IMR-90 (cell line): ENCODE data around the gene STUM. TPM values are rescaled to one million over a fixed set of nuclear protein-coding genes. Genes with fewer than 3 reads are reported as not detected.
A peak's percentile ranks its signal among the peaks of the same experiment; 100 is the strongest.

ENCODE experiments used
- ATAC-seq: fragments of 200-7000 bp; cut with Tn5 transposase; 2 replicates; pipeline ENCODE4 v1.9.1; 2020; ENCODE audit warnings: low read depth, mild to moderate bottlenecking, moderate library complexity
- BruUV-seq: library from RNA; stranded (reverse); fragments of 400-500 nt; replicated peaks from 2 replicates; lab custom pipeline; 2021; lab: Mats Ljungman, UMichigan
- CTCF ChIA-PET: fragments of 300-600 bp; formaldehyde crosslinking; extraction: SDS; loops from one replicate; lab custom pipeline; 2021; ENCODE audit warnings: antibody characterized with exemption; lab: Yijun Ruan, JAX
- POLR2A ChIA-PET: fragments of 300-600 bp; sonication (Branson Sonifier 250); formaldehyde crosslinking; loops from one replicate; lab custom pipeline; 2022; ENCODE audit warnings: antibody characterized with exemption; ENCODE audit not compliant: unreplicated experiment; lab: Charles Lee
- DNase-seq: peaks from one replicate; pipeline ENCODE4 v3.0.0; 2013
- H2AFZ ChIP-seq: replicated peaks from 2 replicates; pipeline ENCODE3; 2013; ENCODE audit warnings: low read length, mild to moderate bottlenecking; ENCODE audit not compliant: poor library complexity
- H2AK5ac ChIP-seq: 2 replicates; pipeline ENCODE4 v1.6.1; 2013; ENCODE audit warnings: low read depth, low read length, inconsistent platforms
- H2AK9ac ChIP-seq: replicated peaks from 2 replicates; pipeline ENCODE3; 2013; ENCODE audit warnings: mild to moderate bottlenecking, low read depth, low read length, moderate library complexity; ENCODE audit not compliant: poor library complexity
- H2BK120ac ChIP-seq: 2 replicates; pipeline ENCODE4 v1.6.1; 2013; ENCODE audit warnings: low read depth, low read length, inconsistent platforms
- H2BK15ac ChIP-seq: 3 replicates; pipeline ENCODE4 v1.6.1; 2013; ENCODE audit warnings: low read depth, low read length, inconsistent platforms
- H2BK20ac ChIP-seq: 2 replicates; pipeline ENCODE4 v1.6.1; 2013; ENCODE audit warnings: low read depth, mild to moderate bottlenecking, inconsistent platforms, low read length, moderate library complexity
- H2BK5ac ChIP-seq: 2 replicates; pipeline ENCODE4 v1.6.1; 2013; ENCODE audit warnings: mild to moderate bottlenecking, low read depth, low read length, inconsistent platforms; ENCODE audit not compliant: poor library complexity, severe bottlenecking
- H3K14ac ChIP-seq: replicated peaks from 2 replicates; pipeline ENCODE4 v1.6.1; 2013; ENCODE audit warnings: low read depth, low read length, inconsistent platforms
- H3K18ac ChIP-seq: 2 replicates; pipeline ENCODE4 v1.6.1; 2013; ENCODE audit warnings: low read depth, low read length, control low read depth
- H3K23ac ChIP-seq: 2 replicates; pipeline ENCODE4 v1.6.1; 2013; ENCODE audit warnings: low read depth, low read length, inconsistent platforms
- H3K27ac ChIP-seq: 2 replicates; pipeline ENCODE4 v1.5.1; 2013; ENCODE audit warnings: mild to moderate bottlenecking, control low read depth, low read length; ENCODE audit not compliant: insufficient read depth
- H3K27me3 ChIP-seq: 2 replicates; pipeline ENCODE4 v1.6.1; 2013; ENCODE audit warnings: low read length; ENCODE audit not compliant: control insufficient read depth, insufficient read depth
- H3K36me3 ChIP-seq: 2 replicates; pipeline ENCODE4 v1.6.1; 2013; ENCODE audit warnings: low read length, mixed read lengths; ENCODE audit not compliant: control insufficient read depth, insufficient read depth
- H3K4ac ChIP-seq: 2 replicates; pipeline ENCODE4 v1.6.1; 2013; ENCODE audit warnings: low read depth, low read length, inconsistent platforms
- H3K4me1 ChIP-seq: 2 replicates; pipeline ENCODE4 v1.6.1; 2013; ENCODE audit warnings: low read length, mixed read lengths; ENCODE audit not compliant: control insufficient read depth, insufficient read depth
- H3K4me2 ChIP-seq: 2 replicates; pipeline ENCODE4 v1.6.1; 2013; ENCODE audit warnings: low read depth, mild to moderate bottlenecking, control low read depth, low read length, moderate library complexity
- H3K4me3 ChIP-seq: 2 replicates; pipeline ENCODE4 v1.5.1; 2013; ENCODE audit warnings: low read depth, mild to moderate bottlenecking, control low read depth, low read length, moderate library complexity; ENCODE audit not compliant: insufficient read depth
- H3K56ac ChIP-seq: 2 replicates; pipeline ENCODE4 v1.6.1; 2013; ENCODE audit warnings: low read length, inconsistent platforms; ENCODE audit not compliant: insufficient read depth; ENCODE audit errors: extremely low read depth
- H3K79me1 ChIP-seq, 2 experiments: 2 replicates each; pipeline ENCODE4 v1.6.1; 2013; ENCODE audit warnings: low read length in 2 of 2, inconsistent platforms in 1 of 2, low read depth in 1 of 2
- H3K9ac ChIP-seq: 2 replicates; pipeline ENCODE4 v1.6.1; 2013; ENCODE audit warnings: low read depth, low read length, control low read depth
- H3K9me1 ChIP-seq: 2 replicates; pipeline ENCODE4 v1.6.1; 2013; ENCODE audit warnings: low read length, inconsistent platforms; ENCODE audit not compliant: insufficient read depth
- H3K9me3 ChIP-seq: 2 replicates; pipeline ENCODE4 v1.6.1; 2013; ENCODE audit warnings: low read length; ENCODE audit not compliant: control insufficient read depth, insufficient read depth
- H4K20me1 ChIP-seq: 2 replicates; pipeline ENCODE4 v1.6.1; 2013; ENCODE audit warnings: low read length, inconsistent platforms; ENCODE audit not compliant: insufficient read depth
- H4K5ac ChIP-seq: 2 replicates; pipeline ENCODE4 v1.6.1; 2013; ENCODE audit warnings: mild to moderate bottlenecking, low read depth, low read length, control low read depth
- H4K8ac ChIP-seq, 2 experiments: 2 replicates each; pipeline ENCODE4 v1.6.1; 2013; ENCODE audit warnings: low read depth in 2 of 2, low read length in 2 of 2, control low read depth in 1 of 2, inconsistent platforms in 1 of 2
- H4K91ac ChIP-seq: 2 replicates; pipeline ENCODE4 v1.6.1; 2013; ENCODE audit warnings: low read depth, low read length, inconsistent platforms; ENCODE audit not compliant: insufficient read depth
- FOS ChIP-seq: fragments of 150-350 bp; IDR thresholded peaks from 2 replicates; pipeline ENCODE4 v1.6.1; 2016; ENCODE audit warnings: low read depth, low read length
- MXI1 ChIP-seq: IDR thresholded peaks from 2 replicates; pipeline ENCODE4 v1.6.1; 2012; ENCODE audit warnings: low read depth, mild to moderate bottlenecking, low read length, moderate library complexity, borderline replicate concordance
- RAD21 ChIP-seq: IDR thresholded peaks from 2 replicates; pipeline ENCODE4 v1.6.1; 2012; ENCODE audit warnings: low read length, improper control_type of control experiment
- SMC3 ChIP-seq: fragments of 150-350 bp; IDR thresholded peaks from 2 replicates; pipeline ENCODE4 v1.6.1; 2016; ENCODE audit warnings: low read depth, mild to moderate bottlenecking, antibody characterized with exemption, low read length, moderate library complexity
- WGBS, 2 experiments: methylation state at CpG; one replicate each; pipeline versions ENCODE4 v1.1.5 to v1.1.7; 2013; ENCODE audit warnings: missing lambda C conversion rate in 2 of 2; ENCODE audit not compliant: insufficient read length in 1 of 2; ENCODE audit errors: extremely low coverage in 2 of 2; 5-methylcytosine and 5-hydroxymethylcytosine counted together
- dilution Hi-C: fragments of 300-500 bp; cut with HindIII; formaldehyde crosslinking; loops from one replicate; pipeline ENCODE4 v1.14.3; 2018; ENCODE audit warnings: low sequenced_read_pairs; ENCODE audit not compliant: unreplicated experiment
- in situ Hi-C: fragments of 300-500 bp; cut with MboI; formaldehyde crosslinking; loops from 3 replicates; pipeline ENCODE4 v1.14.3; 2019; ENCODE audit warnings: low sequenced_read_pairs, inconsistent platforms, mixed read lengths
- intact Hi-C: fragments of 100-400 bp; cut with micrococcal nuclease; formaldehyde crosslinking; loops from 2 replicates; pipeline ENCODE4 v1.10.0; 2022
- polyA plus RNA-seq, 3 experiments: library from polyadenylated mRNA; depleted of rRNA; stranded (reverse); fragments of >200 nt; gene quantifications; 2 replicates each; pipeline ENCODE4 v1.2.3, GENCODE V29; 2012; ENCODE audit warnings: low replicate concordance in 1 of 3
- total RNA-seq: library from RNA; depleted of rRNA; stranded (reverse); fragments of >200 nt; gene quantifications from 2 replicates; pipeline ENCODE4 v1.2.3, GENCODE V29; 2012
- TF ChIP-seq, protein P1 (sequence below): fragments of 150-350 bp; IDR thresholded peaks from 2 replicates; pipeline ENCODE4 v1.6.1; 2017; ENCODE audit warnings: mild to moderate bottlenecking, antibody characterized with exemption, low read length, low read depth

Gene STUM
- total and polyA plus RNA-seq, 2 of the 4 experiments (the other 2 are of a cell fraction): not detected

DNA sequence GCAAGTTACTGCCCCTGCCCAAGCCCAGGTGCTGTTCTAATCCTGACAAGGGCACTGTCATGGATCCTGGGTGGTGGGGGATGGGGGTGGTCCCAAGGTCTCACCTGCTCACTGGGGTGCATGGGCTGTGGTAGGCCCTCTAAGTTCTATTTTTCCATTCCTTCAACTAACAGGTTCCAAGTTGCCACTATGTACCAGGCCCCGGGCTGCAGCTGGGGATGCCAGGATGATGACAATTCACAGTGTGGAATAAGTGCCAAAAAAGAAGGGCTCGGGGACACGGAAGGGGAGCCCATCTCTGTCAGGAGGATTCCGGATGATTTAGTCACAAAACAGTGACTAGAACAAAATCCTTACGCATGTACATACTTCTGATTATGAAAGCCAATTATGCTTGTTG lies 76.0 kb downstream of the STUM start:
- no peaks in the 10 kb centered on the region for H3K9me1 ChIP-seq
- H3K18ac ChIP-seq: no peak overlapping the region
- H3K27me3 ChIP-seq: peaks cover 1% of the 10 kb centered on the region
- no peak overlapping the region for H4K8ac ChIP-seq
- ChIA-PET CTCF (interaction anchor here (0.6 kb wide), 1 partner anchor 47 kb away, joined by 3 read pairs; no protein-coding TSS in a partner anchor), POLR2A (no interaction called here)
- peak; percentile 46 for DNase-seq
- H3K4me2 ChIP-seq: no peak overlapping the region
- no peaks in the 10 kb centered on the region for H4K20me1 ChIP-seq
- no peaks in the 10 kb centered on the region for H3K79me1 ChIP-seq
- H3K9me3 ChIP-seq: peaks cover 2% of the 10 kb centered on the region; the same call in 1 of the 2 replicates
- ATAC-seq: peak; percentile 49; the same call in 1 of the 2 replicates
- H3K56ac ChIP-seq: no peak overlapping the region
- dilution Hi-C loops (no loop called here), in situ Hi-C loops (no loop called here), intact Hi-C loops (no loop called here)
- H3K14ac ChIP-seq: no peak overlapping the region
- no peak overlapping the region for H2AFZ ChIP-seq
- no peak overlapping the region for H2BK20ac ChIP-seq
- H3K36me3 ChIP-seq: no peaks in the 10 kb centered on the region
- no peak overlapping the region for H4K91ac ChIP-seq
- no peak overlapping the region for H2AK9ac ChIP-seq
- no peak overlapping the region for H2BK15ac ChIP-seq
- no peak overlapping the region for H4K5ac ChIP-seq
- H3K4me3 ChIP-seq: no peak overlapping the region
- no peak overlapping the region for H3K23ac ChIP-seq
- no peak overlapping the region for H2AK5ac ChIP-seq
- no peak overlapping the region for H2BK120ac ChIP-seq
- TF ChIP-seq, protein P1, sequence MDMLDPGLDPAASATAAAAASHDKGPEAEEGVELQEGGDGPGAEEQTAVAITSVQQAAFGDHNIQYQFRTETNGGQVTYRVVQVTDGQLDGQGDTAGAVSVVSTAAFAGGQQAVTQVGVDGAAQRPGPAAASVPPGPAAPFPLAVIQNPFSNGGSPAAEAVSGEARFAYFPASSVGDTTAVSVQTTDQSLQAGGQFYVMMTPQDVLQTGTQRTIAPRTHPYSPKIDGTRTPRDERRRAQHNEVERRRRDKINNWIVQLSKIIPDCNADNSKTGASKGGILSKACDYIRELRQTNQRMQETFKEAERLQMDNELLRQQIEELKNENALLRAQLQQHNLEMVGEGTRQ: no peak
- TF ChIP-seq SMC3 (no peak), MXI1 (no peak), FOS (no peak), RAD21 (no peak)
- H3K4me1 ChIP-seq: no peaks in the 10 kb centered on the region
- no peak overlapping the region for H3K27ac ChIP-seq
- no peak overlapping the region for H2BK5ac ChIP-seq
- WGBS, 2 experiments: no CpG with 5 or more reads among the region's 5 CpGs
- BruUV-seq: no TSS peak
- no peak overlapping the region for H3K4ac ChIP-seq
- no peak overlapping the region for H3K9ac ChIP-seq
